GM12872 (cell line): Measurements from ENCODE around the gene C11orf86.

Experiments
- CTCF ChIP-seq: IDR thresholded peaks from 3 replicates; pipeline ENCODE4 v1.5.1; 2011; ENCODE audit warnings: low read depth, mild to moderate bottlenecking, low read length, moderate library complexity; ENCODE audit not compliant: insufficient read depth

C11orf86 gene

GRCh38 chr11:66986178-66986545 lies 11.1 kb downstream of the C11orf86 start:
- no peak for TF ChIP-seq CTCF

- no peak for TF ChIP-seq CTCF
Measured at GRCh38 chr11:66987158-66987620, 12.1 kb downstream of the C11orf86 start.

GRCh38 chr11:66987924-66988637 lies 13.0 kb downstream of the C11orf86 start:
- TF ChIP-seq CTCF: no peak

- TF ChIP-seq CTCF: no peak
Measured at GRCh38 chr11:66992041-66992440, 16.9 kb downstream of the C11orf86 start.

- no peak for TF ChIP-seq CTCF
Measured at GRCh38 chr11:66996609-66997273, 21.6 kb downstream of the C11orf86 start.

- TF ChIP-seq CTCF: no peak
Measured at GRCh38 chr11:66999555-66999954, 24.5 kb downstream of the C11orf86 start.

GRCh38 chr11:67001332-67001731 lies 26.2 kb downstream of the C11orf86 start:
- TF ChIP-seq CTCF: no peak
